ENCODE results near the gene BRINP1. TPM values are rescaled to one million over a fixed set of nuclear protein-coding genes. Genes with fewer than 3 reads are reported as not detected.

The BRINP1 gene
- total RNA-seq (2022) = not detected in 2 replicates
- Bru-seq, nascent RNA = percentile 7 among the genes with signal in this experiment
- BruChase-seq, experiment 1, labeled RNA remaining after a 6-hour chase = percentile 5 among the genes with signal in this experiment
- BruChase-seq, experiment 2, labeled RNA remaining after a 2-hour chase = percentile 10 among the genes with signal in this experiment
- long read RNA-seq = 0 reads

GRCh38 chr9:119368681-119369581 lies at the start of gene BRINP1:
Gene BRINP1 (minus strand): TSS chr9:119369435. CDS start chr9:119313355, 56,080 bp downstream.
- no peak for DNase-seq (ENCODE audit: unreplicated experiment)
- no peak within 1 kb of the TSS for H3K27ac Mint-ChIP-seq (ENCODE audit: low read depth, unreplicated experiment)
- peaks cover 8% of the 10 kb centered on the region for H3K9me3 Mint-ChIP-seq (ENCODE audit: unreplicated experiment)
- TF ChIP-seq CTCF (IDR thresholded peaks at IDR 0.05; ENCODE audit: unreplicated experiment) = no peak
- intact Hi-C loops (cut with micrococcal nuclease) = no loop called here
- peaks cover 16% of the 10 kb centered on the region for H3K27me3 Mint-ChIP-seq (ENCODE audit: insufficient read depth, unreplicated experiment)
- ChIA-PET POLR2A (no interaction called here), CTCF (interaction anchor here (0.8 kb wide), 1 partner anchor 1163 kb away, joined by 3 read pairs; no protein-coding TSS in a partner anchor)
- no TSS peak for BruUV-seq (replicated peaks)
- H3K4me1 Mint-ChIP-seq (ENCODE audit: insufficient read depth, unreplicated experiment) = no peaks in the 10 kb centered on the region
- H3K36me3 Mint-ChIP-seq (ENCODE audit: insufficient read depth, unreplicated experiment) = peaks cover 5% of the 10 kb centered on the region
- H3K4me3 Mint-ChIP-seq (ENCODE audit: unreplicated experiment) = peak within 1 kb of the TSS; percentile 34

GRCh38 chr9:119418721-119419120 lies 49.5 kb upstream of the BRINP1 start:
- POLR2A ChIA-PET = no interaction called here
- Mint-ChIP-seq H3K4me3 (ENCODE audit: unreplicated experiment) (no peak overlapping the region), H3K4me1 (ENCODE audit: insufficient read depth, unreplicated experiment) (no peaks in the 10 kb centered on the region), H3K9me3 (ENCODE audit: unreplicated experiment) (no peaks in the 10 kb centered on the region), H3K27me3 (ENCODE audit: insufficient read depth, unreplicated experiment) (no peaks in the 10 kb centered on the region), H3K36me3 (ENCODE audit: insufficient read depth, unreplicated experiment) (no peaks in the 10 kb centered on the region), H3K27ac (ENCODE audit: low read depth, unreplicated experiment) (no peak overlapping the region)
- TF ChIP-seq CTCF (IDR thresholded peaks at IDR 0.05; ENCODE audit: unreplicated experiment) = no peak
- no TSS peak for BruUV-seq (replicated peaks)
- intact Hi-C loops (cut with micrococcal nuclease) = no loop called here
- no peak for DNase-seq (ENCODE audit: unreplicated experiment)
- CTCF ChIA-PET = interaction anchor here (0.6 kb wide), 1 partner anchor 676 kb away, joined by 3 read pairs; no protein-coding TSS in a partner anchor

GRCh38 chr9:119416793-119417192 lies 47.6 kb upstream of the BRINP1 start:
- no peak for DNase-seq (ENCODE audit: unreplicated experiment)
- H3K36me3 Mint-ChIP-seq (ENCODE audit: insufficient read depth, unreplicated experiment) = no peaks in the 10 kb centered on the region
- no peak overlapping the region for H3K27ac Mint-ChIP-seq (ENCODE audit: low read depth, unreplicated experiment)
- H3K4me1 Mint-ChIP-seq (ENCODE audit: insufficient read depth, unreplicated experiment) = no peaks in the 10 kb centered on the region
- ChIA-PET POLR2A (interaction anchor here (0.6 kb wide), 1 partner anchor 1234 kb away, joined by 3 read pairs; no protein-coding TSS in a partner anchor), CTCF (interaction anchor here (0.6 to 0.9 kb wide), 2 partner anchors 22 to 42 kb away, joined by 5 to 7 read pairs; no protein-coding TSS in a partner anchor)
- H3K9me3 Mint-ChIP-seq (ENCODE audit: unreplicated experiment) = no peaks in the 10 kb centered on the region
- TF ChIP-seq CTCF (IDR thresholded peaks at IDR 0.05; ENCODE audit: unreplicated experiment) = no peak
- no peak overlapping the region for H3K4me3 Mint-ChIP-seq (ENCODE audit: unreplicated experiment)
- BruUV-seq (replicated peaks) = no TSS peak
- intact Hi-C loops (cut with micrococcal nuclease) = no loop called here
- H3K27me3 Mint-ChIP-seq (ENCODE audit: insufficient read depth, unreplicated experiment) = no peaks in the 10 kb centered on the region

- ChIA-PET POLR2A (no interaction called here), CTCF (no interaction called here)
- Mint-ChIP-seq H3K27me3 (ENCODE audit: insufficient read depth, unreplicated experiment) (no peaks in the 10 kb centered on the region), H3K27ac (ENCODE audit: low read depth, unreplicated experiment) (no peak overlapping the region), H3K4me3 (ENCODE audit: unreplicated experiment) (no peak overlapping the region), H3K36me3 (ENCODE audit: insufficient read depth, unreplicated experiment) (no peaks in the 10 kb centered on the region), H3K4me1 (ENCODE audit: insufficient read depth, unreplicated experiment) (no peaks in the 10 kb centered on the region), H3K9me3 (ENCODE audit: unreplicated experiment) (peaks cover 8% of the 10 kb centered on the region)
- intact Hi-C loops (cut with micrococcal nuclease) = no loop called here
- BruUV-seq (replicated peaks) = no TSS peak
- DNase-seq (ENCODE audit: unreplicated experiment) = peak; percentile 39
- no peak for TF ChIP-seq CTCF (IDR thresholded peaks at IDR 0.05; ENCODE audit: unreplicated experiment)
These were observed 43.2 kb upstream of the BRINP1 start for GRCh38 chr9:119412399-119412798.
